HEK293 (cell line): ENCODE results near the gene FAM118A.

Source experiments
- CTCF ChIA-PET: fragments of 350-600 bp; formaldehyde crosslinking; extraction: SDS; loops from one replicate; lab custom pipeline; 2021; ENCODE audit warnings: antibody characterized with exemption; lab: Yijun Ruan, JAX
- POLR2A ChIA-PET: fragments of 300-600 bp; formaldehyde crosslinking; extraction: SDS; loops from one replicate; lab custom pipeline; 2020; ENCODE audit warnings: antibody characterized with exemption, inconsistent platforms; lab: Yijun Ruan, JAX
- H3K27ac ChIP-seq: fragments of 200-500 bp; sonication (Bioruptor generic); 2 replicates; pipeline ENCODE4 v1.5.1; 2014; ENCODE audit warnings: low read depth, low read length, control low read depth, inconsistent platforms; ENCODE audit errors: extremely low read depth
- H3K36me3 ChIP-seq, 2 experiments: fragments of 200-500 bp in 1 of 2; sonication (Bioruptor generic) in 1 of 2; 1 replicate in 1 of 2; 2 replicates in 1 of 2; pipeline ENCODE4 v1.5.1; 2014 to 2017; ENCODE audit warnings: inconsistent platforms in 2 of 2, low read length in 2 of 2; ENCODE audit not compliant: control insufficient read depth in 2 of 2, insufficient read depth in 1 of 2
- H3K4me1 ChIP-seq: fragments of 200-500 bp; sonication (Bioruptor generic); 2 replicates; pipeline ENCODE4 v1.5.1; 2014; ENCODE audit warnings: mild to moderate bottlenecking, low read length, inconsistent platforms; ENCODE audit not compliant: control insufficient read depth, insufficient read depth
- H3K4me3 ChIP-seq: 2 replicates; pipeline ENCODE4 v1.5.1; 2011; ENCODE audit warnings: low read depth, mild to moderate bottlenecking, control low read depth, low read length, moderate library complexity
- H3K9me3 ChIP-seq: fragments of 200-500 bp; sonication (Bioruptor generic); 2 replicates; pipeline ENCODE4 v1.5.1; 2014; ENCODE audit warnings: low read depth, low read length, inconsistent platforms; ENCODE audit not compliant: control insufficient read depth, insufficient read depth
- MYNN ChIP-seq: fragments of 450-650 bp; formaldehyde crosslinking; IDR thresholded peaks from 2 replicates; pipeline ENCODE4 v1.5.1; 2016; ENCODE audit warnings: missing biosample characterization, missing genetic modification characterization, borderline replicate concordance
- OSR2 ChIP-seq: fragments of 450-650 bp; formaldehyde crosslinking; IDR thresholded peaks from 2 replicates; pipeline ENCODE4 v1.5.1; 2016; ENCODE audit warnings: missing biosample characterization, missing genetic modification characterization
- PATZ1 ChIP-seq: fragments of 450-650 bp; formaldehyde crosslinking; IDR thresholded peaks from 2 replicates; pipeline ENCODE4 v1.5.1; 2016; ENCODE audit warnings: missing biosample characterization, missing genetic modification characterization
- PRDM1 ChIP-seq: fragments of 450-650 bp; formaldehyde crosslinking; IDR thresholded peaks from 2 replicates; pipeline ENCODE4; 2016; ENCODE audit warnings: missing biosample characterization, missing genetic modification characterization
- SETDB1 ChIP-seq: IDR thresholded peaks from one replicate; pipeline ENCODE4 v1.6.1; 2017; ENCODE audit warnings: mild to moderate bottlenecking, low read length, moderate library complexity, mixed read lengths; ENCODE audit not compliant: insufficient read length
- ZBTB11 ChIP-seq: fragments of 450-650 bp; formaldehyde crosslinking; conservative IDR thresholded peaks from 2 replicates; pipeline ENCODE4 v1.5.1; 2016; ENCODE audit warnings: low read depth, missing biosample characterization, missing genetic modification characterization
- ZBTB49 ChIP-seq: fragments of 450-650 bp; formaldehyde crosslinking; IDR thresholded peaks from 2 replicates; pipeline ENCODE4 v1.5.1; 2016; ENCODE audit warnings: missing biosample characterization, missing genetic modification characterization, low read depth
- ZIC2 ChIP-seq: fragments of 450-650 bp; formaldehyde crosslinking; IDR thresholded peaks from 2 replicates; pipeline ENCODE4 v1.5.1; 2016; ENCODE audit warnings: missing biosample characterization, missing genetic modification characterization
- ZNF10 ChIP-seq: fragments of 450-650 bp; formaldehyde crosslinking; IDR thresholded peaks from 2 replicates; pipeline ENCODE4 v1.5.1; 2017; ENCODE audit warnings: missing biosample characterization, missing genetic modification characterization
- ZNF174 ChIP-seq: fragments of 450-650 bp; formaldehyde crosslinking; IDR thresholded peaks from 2 replicates; pipeline ENCODE4 v1.5.0; 2017; ENCODE audit warnings: missing biosample characterization, mild to moderate bottlenecking, missing genetic modification characterization
- ZNF202 ChIP-seq: fragments of 450-650 bp; formaldehyde crosslinking; IDR thresholded peaks from 2 replicates; pipeline ENCODE4 v1.5.1; 2016; ENCODE audit warnings: missing biosample characterization, missing genetic modification characterization, borderline replicate concordance
- ZNF223 ChIP-seq: fragments of 450-650 bp; formaldehyde crosslinking; IDR thresholded peaks from 2 replicates; pipeline ENCODE4 v1.5.1; 2016; ENCODE audit warnings: missing biosample characterization, missing genetic modification characterization
- ZNF24 ChIP-seq: fragments of 450-650 bp; formaldehyde crosslinking; IDR thresholded peaks from 2 replicates; pipeline ENCODE4 v1.5.1; 2016; ENCODE audit warnings: missing biosample characterization, missing genetic modification characterization
- ZNF423 ChIP-seq: fragments of 450-650 bp; formaldehyde crosslinking; IDR thresholded peaks from 2 replicates; pipeline ENCODE4 v1.5.1; 2016; ENCODE audit warnings: missing biosample characterization, missing genetic modification characterization
- ZNF510 ChIP-seq: fragments of 450-650 bp; formaldehyde crosslinking; IDR thresholded peaks from 2 replicates; pipeline ENCODE4 v1.5.1; 2018; ENCODE audit warnings: mild to moderate bottlenecking, missing genetic modification characterization, missing biosample characterization; ENCODE audit not compliant: insufficient replicate concordance
- ZNF514 ChIP-seq: fragments of 450-650 bp; formaldehyde crosslinking; IDR thresholded peaks from 2 replicates; pipeline ENCODE4 v1.5.1; 2016; ENCODE audit warnings: missing biosample characterization, missing genetic modification characterization
- ZNF548 ChIP-seq: fragments of 450-650 bp; formaldehyde crosslinking; IDR thresholded peaks from 2 replicates; pipeline ENCODE4 v1.5.1; 2016; ENCODE audit warnings: missing biosample characterization, missing genetic modification characterization
- ZNF558 ChIP-seq: fragments of 450-650 bp; formaldehyde crosslinking; IDR thresholded peaks from 2 replicates; pipeline ENCODE4 v1.5.1; 2016; ENCODE audit warnings: missing biosample characterization, missing genetic modification characterization
- ZNF600 ChIP-seq: fragments of 450-650 bp; formaldehyde crosslinking; IDR thresholded peaks from 2 replicates; pipeline ENCODE4 v1.5.1; 2016; ENCODE audit warnings: missing biosample characterization, missing genetic modification characterization
- ZNF623 ChIP-seq: fragments of 450-650 bp; formaldehyde crosslinking; IDR thresholded peaks from 2 replicates; pipeline ENCODE4 v1.5.1; 2016; ENCODE audit warnings: missing biosample characterization, missing genetic modification characterization
- ZNF624 ChIP-seq: fragments of 450-650 bp; formaldehyde crosslinking; IDR thresholded peaks from 2 replicates; pipeline ENCODE4 v1.5.1; 2017; ENCODE audit warnings: missing biosample characterization, missing genetic modification characterization
- ZNF629 ChIP-seq: fragments of 450-650 bp; formaldehyde crosslinking; IDR thresholded peaks from 2 replicates; pipeline ENCODE4 v1.5.1; 2017; ENCODE audit warnings: missing biosample characterization, missing genetic modification characterization
- ZNF747 ChIP-seq: fragments of 450-650 bp; formaldehyde crosslinking; IDR thresholded peaks from 2 replicates; pipeline ENCODE4 v1.5.1; 2016; ENCODE audit warnings: missing biosample characterization, missing genetic modification characterization
- ZNF837 ChIP-seq: fragments of 450-650 bp; formaldehyde crosslinking; IDR thresholded peaks from 2 replicates; pipeline ENCODE4 v1.5.1; 2016; ENCODE audit warnings: missing biosample characterization, missing genetic modification characterization

FAM118A gene

GRCh38 chr22:45285263-45286058 is 24.3 kb upstream of the FAM118A start:
- H3K4me1 ChIP-seq, result no peaks in the 10 kb centered on the region
- ChIA-PET POLR2A (no interaction called here), CTCF (interaction anchor here (0.6 kb wide), 1 partner anchor 10 kb away, joined by 3 read pairs; no protein-coding TSS in a partner anchor)
- no peak overlapping the region for H3K27ac ChIP-seq
- H3K4me3 ChIP-seq, result no peak overlapping the region
- H3K36me3 ChIP-seq, result no peaks in the 10 kb centered on the region
- no peaks in the 10 kb centered on the region for H3K9me3 ChIP-seq
- TF ChIP-seq ZNF174 (tag by site-specific recombination) (no peak), ZNF548 (tag by site-specific recombination) (no peak), ZNF10 (tag by site-specific recombination) (no peak)

GRCh38 chr22:45286854-45287551 is 22.7 kb upstream of the FAM118A start:
- H3K9me3 ChIP-seq, result no peaks in the 10 kb centered on the region
- no peak overlapping the region for H3K27ac ChIP-seq
- ChIA-PET CTCF (no interaction called here), POLR2A (no interaction called here)
- no peaks in the 10 kb centered on the region for H3K4me1 ChIP-seq
- TF ChIP-seq ZNF623 (tag by site-specific recombination) (no peak), ZNF837 (tag by site-specific recombination) (no peak), ZNF10 (tag by site-specific recombination) (no peak), PATZ1 (no peak), ZNF202 (tag by site-specific recombination) (no peak), PRDM1 (no peak), ZBTB11 (tag by site-specific recombination) (no peak), ZNF510 (tag by site-specific recombination) (no peak), SETDB1 (no peak), ZNF558 (tag by site-specific recombination) (no peak), ZNF629 (tag by site-specific recombination) (no peak), MYNN (no peak)
- TF ChIP-seq, all 188 proteins: peak for 0
- Histone ChIP-seq H3K4me3 (no peak overlapping the region), H3K36me3 (no peaks in the 10 kb centered on the region)

- no peaks in the 10 kb centered on the region for H3K36me3 ChIP-seq
- no peaks in the 10 kb centered on the region for H3K4me1 ChIP-seq
- H3K9me3 ChIP-seq, result no peaks in the 10 kb centered on the region
- no peak overlapping the region for H3K4me3 ChIP-seq
- POLR2A ChIA-PET, result no interaction called here
- H3K27ac ChIP-seq, result no peak overlapping the region
- CTCF ChIA-PET, result no interaction called here
- TF ChIP-seq ZNF514 (tag by site-specific recombination), result no peak
- TF ChIP-seq ZNF600 (tag by site-specific recombination), result peak; percentile 70; the same call in 1 of the 2 replicates
- TF ChIP-seq ZNF423 (tag by site-specific recombination), result no peak
- TF ChIP-seq ZBTB49 (tag by site-specific recombination), result no peak
- TF ChIP-seq ZNF223 (tag by site-specific recombination), result no peak
- no peak for TF ChIP-seq ZNF747 (tag by site-specific recombination)
- TF ChIP-seq ZNF624, result no peak
- peak; percentile 87 for TF ChIP-seq ZIC2 (tag by site-specific recombination)
- no peak for TF ChIP-seq ZNF24
- peak; percentile 91 for TF ChIP-seq OSR2 (tag by site-specific recombination)
Measured at GRCh38 chr22:45290410-45290936, 19.3 kb upstream of the FAM118A start.
